ENCODE measurements around the gene CDK5RAP3.

GRCh38 chr17:47989159-47989558 lies 18.2 kb downstream of the CDK5RAP3 start:
- TF ChIP-seq POLR2AphosphoS5 (IDR thresholded peaks at IDR 0.05; ENCODE audit: low read depth, low read length) (no peak), POLR2A (IDR thresholded peaks at IDR 0.05; ENCODE audit: low read depth, low read length) (no peak)
